ENCODE measurements around the gene ANO4.

DNA sequence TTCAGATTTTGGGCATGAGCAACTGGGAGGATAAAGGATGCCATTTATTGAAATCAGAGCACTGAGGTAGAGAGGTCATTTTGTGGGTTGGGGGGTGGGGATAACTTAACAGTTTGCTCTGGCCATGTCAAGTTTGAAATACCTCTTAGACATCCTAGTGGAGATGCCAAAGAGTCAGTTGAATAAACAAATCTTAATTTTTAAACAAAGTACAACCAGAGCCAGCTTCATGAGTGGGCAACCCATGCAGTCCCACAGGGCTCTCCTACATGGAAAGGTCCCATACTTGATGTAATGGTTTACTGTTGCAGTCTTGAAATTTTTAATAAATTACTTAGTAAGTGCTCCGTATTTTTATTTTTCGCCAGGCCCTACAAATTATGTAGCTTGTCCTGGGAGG lies 81.2 kb downstream of the ANO4 start:
- TF ChIP-seq, protein P1, sequence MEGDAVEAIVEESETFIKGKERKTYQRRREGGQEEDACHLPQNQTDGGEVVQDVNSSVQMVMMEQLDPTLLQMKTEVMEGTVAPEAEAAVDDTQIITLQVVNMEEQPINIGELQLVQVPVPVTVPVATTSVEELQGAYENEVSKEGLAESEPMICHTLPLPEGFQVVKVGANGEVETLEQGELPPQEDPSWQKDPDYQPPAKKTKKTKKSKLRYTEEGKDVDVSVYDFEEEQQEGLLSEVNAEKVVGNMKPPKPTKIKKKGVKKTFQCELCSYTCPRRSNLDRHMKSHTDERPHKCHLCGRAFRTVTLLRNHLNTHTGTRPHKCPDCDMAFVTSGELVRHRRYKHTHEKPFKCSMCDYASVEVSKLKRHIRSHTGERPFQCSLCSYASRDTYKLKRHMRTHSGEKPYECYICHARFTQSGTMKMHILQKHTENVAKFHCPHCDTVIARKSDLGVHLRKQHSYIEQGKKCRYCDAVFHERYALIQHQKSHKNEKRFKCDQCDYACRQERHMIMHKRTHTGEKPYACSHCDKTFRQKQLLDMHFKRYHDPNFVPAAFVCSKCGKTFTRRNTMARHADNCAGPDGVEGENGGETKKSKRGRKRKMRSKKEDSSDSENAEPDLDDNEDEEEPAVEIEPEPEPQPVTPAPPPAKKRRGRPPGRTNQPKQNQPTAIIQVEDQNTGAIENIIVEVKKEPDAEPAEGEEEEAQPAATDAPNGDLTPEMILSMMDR (IDR thresholded peaks at IDR 0.05): no peak
- TF ChIP-seq POLR2A (IDR thresholded peaks at IDR 0.05): no peak
- TF ChIP-seq EP300 (IDR thresholded peaks at IDR 0.05): no peak

Measured in ovary (tissue), 3 donors.